Breast epithelium (tissue), 4 donors: Measurements from ENCODE around the gene CASP8AP2. TPM values are rescaled to one million over a fixed set of nuclear protein-coding genes. Genes with fewer than 3 reads are reported as not detected.
"Not testable (repeated sequence)": the region's sequence is repeated elsewhere in the genome, so short reads cannot be mapped to it uniquely, and the experiment has no call there.

ENCODE experiments used
- DNase-seq, 2 donors: peaks; one replicate each; pipeline ENCODE4 v3.0.0-alpha.2; 2019; ENCODE audit warnings: low spot score in 2 of 2
- H3K27ac ChIP-seq, 2 donors: fragments of 200-600 bp; sonication (generic) in 1 of 2; one replicate each; pipeline ENCODE4 v1.5.1; 2016 to 2019; ENCODE audit warnings: mild to moderate bottlenecking in 1 of 2
- H3K27me3 ChIP-seq, 2 donors: fragments of 200-600 bp; sonication (generic) in 1 of 2; one replicate each; pipeline versions ENCODE4 v1.5.1 to v1.6.0; 2017 to 2019; ENCODE audit warnings: control low read depth in 1 of 2, mild to moderate bottlenecking in 1 of 2
- H3K36me3 ChIP-seq: fragments of 200-600 bp; one replicate; pipeline ENCODE4 v1.5.1; 2019
- H3K4me1 ChIP-seq, 2 donors: fragments of 200-600 bp; sonication (generic); one replicate each; pipeline ENCODE4 v1.5.1; 2016 to 2019; ENCODE audit warnings: control low read depth in 1 of 2
- H3K4me3 ChIP-seq, 3 donors: fragments of 200-600 bp; sonication (generic); 1 replicate in 2 of 3; 2 replicates in 1 of 3; pipeline ENCODE4 v1.5.1; 2016 to 2019; ENCODE audit warnings: mild to moderate bottlenecking in 3 of 3, moderate library complexity in 2 of 3
- H3K9me3 ChIP-seq, 2 donors: fragments of 200-600 bp; sonication (generic) in 1 of 2; one replicate each; pipeline ENCODE4 v1.5.1; 2016 to 2019; ENCODE audit warnings: control low read depth in 1 of 2
- POLR2A ChIP-seq: fragments of 450-650 bp; IDR thresholded peaks from one replicate; pipeline ENCODE4 v1.6.1; 2016; ENCODE audit warnings: antibody characterized with exemption, mild to moderate bottlenecking, moderate library complexity
- POLR2AphosphoS5 ChIP-seq, 3 donors: sonication (generic); formaldehyde crosslinking; IDR thresholded peaks; one replicate each; pipeline ENCODE4 v1.6.1; 2017; ENCODE audit warnings: antibody characterized with exemption in 3 of 3
- intact Hi-C: fragments of 100-400 bp; cut with DNase I; formaldehyde crosslinking; loops from one replicate; pipeline ENCODE4 v1.15.1; 2023; ENCODE audit warnings: low total_unique reads
- total RNA-seq, 3 donors: library from RNA; depleted of rRNA; stranded (reverse); fragments of >200 nt; gene quantifications; one replicate each; pipeline ENCODE4 v1.1.0, GENCODE V29; 2016
- TF ChIP-seq, protein P1 (sequence below), 3 donors: fragments of 450-650 bp; IDR thresholded peaks; one replicate each; pipeline ENCODE4 v1.5.1; 2016 to 2017; ENCODE audit warnings: antibody characterized with exemption in 3 of 3, mild to moderate bottlenecking in 3 of 3, moderate library complexity in 3 of 3

Gene CASP8AP2
- total RNA-seq, 3 donors from 2014 or later, result 16.0 to 24.9 (median 17.7) TPM

GRCh38 chr6:89803271-89803670 is 26.4 kb upstream of the CASP8AP2 start:
- DNase-seq, result no peak
- Histone ChIP-seq H3K9me3 (no peaks in the 10 kb centered on the region), H3K36me3 (no peaks in the 10 kb centered on the region), H3K27me3 (no peaks in the 10 kb centered on the region), H3K27ac (no peak overlapping the region), H3K4me1 (no peaks in the 10 kb centered on the region), H3K4me3 (no peak overlapping the region)
- intact Hi-C loops, result no loop called here
- TF ChIP-seq, protein P1, sequence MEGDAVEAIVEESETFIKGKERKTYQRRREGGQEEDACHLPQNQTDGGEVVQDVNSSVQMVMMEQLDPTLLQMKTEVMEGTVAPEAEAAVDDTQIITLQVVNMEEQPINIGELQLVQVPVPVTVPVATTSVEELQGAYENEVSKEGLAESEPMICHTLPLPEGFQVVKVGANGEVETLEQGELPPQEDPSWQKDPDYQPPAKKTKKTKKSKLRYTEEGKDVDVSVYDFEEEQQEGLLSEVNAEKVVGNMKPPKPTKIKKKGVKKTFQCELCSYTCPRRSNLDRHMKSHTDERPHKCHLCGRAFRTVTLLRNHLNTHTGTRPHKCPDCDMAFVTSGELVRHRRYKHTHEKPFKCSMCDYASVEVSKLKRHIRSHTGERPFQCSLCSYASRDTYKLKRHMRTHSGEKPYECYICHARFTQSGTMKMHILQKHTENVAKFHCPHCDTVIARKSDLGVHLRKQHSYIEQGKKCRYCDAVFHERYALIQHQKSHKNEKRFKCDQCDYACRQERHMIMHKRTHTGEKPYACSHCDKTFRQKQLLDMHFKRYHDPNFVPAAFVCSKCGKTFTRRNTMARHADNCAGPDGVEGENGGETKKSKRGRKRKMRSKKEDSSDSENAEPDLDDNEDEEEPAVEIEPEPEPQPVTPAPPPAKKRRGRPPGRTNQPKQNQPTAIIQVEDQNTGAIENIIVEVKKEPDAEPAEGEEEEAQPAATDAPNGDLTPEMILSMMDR (IDR thresholded peaks at IDR 0.05), result no peak
- TF ChIP-seq POLR2AphosphoS5 (IDR thresholded peaks at IDR 0.05) (no peak), POLR2A (no peak)

- Histone ChIP-seq H3K4me3 (no peak overlapping the region), H3K9me3 (no peaks in the 10 kb centered on the region), H3K4me1 (no peaks in the 10 kb centered on the region), H3K27me3 (no peaks in the 10 kb centered on the region), H3K36me3 (no peaks in the 10 kb centered on the region), H3K27ac (no peak overlapping the region)
- intact Hi-C loops, result no loop called here
- DNase-seq, result no peak
- TF ChIP-seq, protein P1 (IDR thresholded peaks at IDR 0.05), result no peak
Measured at GRCh38 chr6:89805814-89806371, 23.8 kb upstream of the CASP8AP2 start.

GRCh38 chr6:89807581-89807980 is 22.1 kb upstream of the CASP8AP2 start:
- intact Hi-C loops, result no loop called here
- Histone ChIP-seq H3K27ac (no peak overlapping the region), H3K27me3 (no peaks in the 10 kb centered on the region), H3K4me1 (no peaks in the 10 kb centered on the region), H3K9me3 (no peaks in the 10 kb centered on the region), H3K4me3 (no peak overlapping the region), H3K36me3 (no peaks in the 10 kb centered on the region)
- no peak for DNase-seq
- no peak for TF ChIP-seq POLR2AphosphoS5 (IDR thresholded peaks at IDR 0.05)
- no peak for TF ChIP-seq POLR2A
- TF ChIP-seq, protein P1 (IDR thresholded peaks at IDR 0.05), result no peak

GRCh38 chr6:89813422-89813821 is 16.3 kb upstream of the CASP8AP2 start:
- H3K36me3 ChIP-seq, H3K4me1 ChIP-seq, H3K9me3 ChIP-seq, intact Hi-C loops, H3K4me3 ChIP-seq, H3K27me3 ChIP-seq, DNase-seq, H3K27ac ChIP-seq: not testable (repeated sequence)

DNA sequence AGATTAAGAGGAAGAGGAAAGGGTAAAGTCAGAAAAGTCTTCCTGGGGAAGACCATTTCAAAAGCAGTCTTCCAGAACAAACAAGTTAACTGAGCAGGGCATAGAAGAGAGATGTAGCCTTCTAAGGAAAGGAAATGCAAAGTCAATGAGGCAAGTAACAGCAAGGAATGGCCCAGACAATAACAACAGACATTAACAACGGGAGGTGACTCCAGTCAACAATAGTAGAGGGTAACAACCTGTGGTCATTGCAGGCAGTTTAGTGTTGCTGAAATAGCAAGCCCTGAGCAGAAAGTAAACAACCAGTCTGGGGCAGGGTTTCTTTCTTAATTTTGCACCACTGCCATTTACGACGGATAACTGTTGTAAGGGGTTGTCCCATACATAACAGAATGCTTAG is 12.2 kb upstream of the CASP8AP2 start:
- H3K36me3 ChIP-seq, result no peaks in the 10 kb centered on the region

More for the DNA sequence above, 12.2 kb upstream of the CASP8AP2 start:
- intact Hi-C loops, result no loop called here
- no peak for DNase-seq
- Histone ChIP-seq H3K27me3 (no peaks in the 10 kb centered on the region), H3K4me1 (no peaks in the 10 kb centered on the region), H3K4me3 (no peak overlapping the region), H3K9me3 (no peaks in the 10 kb centered on the region), H3K27ac (no peak overlapping the region)
- TF ChIP-seq POLR2AphosphoS5 (IDR thresholded peaks at IDR 0.05) (no peak), POLR2A (no peak)
- TF ChIP-seq, protein P1 (IDR thresholded peaks at IDR 0.05), result no peak
